Prostate gland (tissue), 2 donors: ENCODE data around the gene ABCA1.

Experiments
- POLR2AphosphoS5 ChIP-seq: sonication (generic); formaldehyde crosslinking; IDR thresholded peaks from one replicate; pipeline ENCODE4 v1.6.1; 2017; ENCODE audit warnings: antibody characterized with exemption
- TF ChIP-seq, protein P1 (sequence below), 4 experiments: fragments of 200-600 bp in 2 of 4; fragments of 450-650 bp in 2 of 4; sonication (generic) in 2 of 4; IDR thresholded peaks; 1 replicate in 3 of 4; 2 replicates in 1 of 4; pipeline ENCODE4 v1.5.1; 2016 to 2019; ENCODE audit warnings: antibody characterized with exemption in 4 of 4, mild to moderate bottlenecking in 2 of 4, moderate library complexity in 2 of 4

DNA sequence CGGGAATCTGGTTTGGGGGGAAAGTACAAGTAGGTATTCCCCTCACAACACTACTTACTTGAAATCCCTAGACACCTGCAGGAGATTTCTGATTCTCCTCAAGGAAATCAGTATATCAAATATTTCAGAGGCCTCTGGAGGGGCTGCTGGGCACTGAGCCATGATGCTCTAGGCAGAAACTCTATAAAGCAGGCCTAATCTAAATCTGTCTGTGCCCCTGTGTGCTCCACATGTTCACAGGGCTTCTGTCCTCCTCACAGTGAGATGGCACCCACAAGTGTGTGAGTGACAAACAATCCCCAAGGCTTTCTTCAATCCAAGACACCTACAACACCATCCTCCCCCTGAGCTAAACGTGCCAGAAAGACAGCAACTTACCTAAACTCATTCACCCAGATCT, 125.0 kb downstream of the ABCA1 start:
- TF ChIP-seq, protein P1, sequence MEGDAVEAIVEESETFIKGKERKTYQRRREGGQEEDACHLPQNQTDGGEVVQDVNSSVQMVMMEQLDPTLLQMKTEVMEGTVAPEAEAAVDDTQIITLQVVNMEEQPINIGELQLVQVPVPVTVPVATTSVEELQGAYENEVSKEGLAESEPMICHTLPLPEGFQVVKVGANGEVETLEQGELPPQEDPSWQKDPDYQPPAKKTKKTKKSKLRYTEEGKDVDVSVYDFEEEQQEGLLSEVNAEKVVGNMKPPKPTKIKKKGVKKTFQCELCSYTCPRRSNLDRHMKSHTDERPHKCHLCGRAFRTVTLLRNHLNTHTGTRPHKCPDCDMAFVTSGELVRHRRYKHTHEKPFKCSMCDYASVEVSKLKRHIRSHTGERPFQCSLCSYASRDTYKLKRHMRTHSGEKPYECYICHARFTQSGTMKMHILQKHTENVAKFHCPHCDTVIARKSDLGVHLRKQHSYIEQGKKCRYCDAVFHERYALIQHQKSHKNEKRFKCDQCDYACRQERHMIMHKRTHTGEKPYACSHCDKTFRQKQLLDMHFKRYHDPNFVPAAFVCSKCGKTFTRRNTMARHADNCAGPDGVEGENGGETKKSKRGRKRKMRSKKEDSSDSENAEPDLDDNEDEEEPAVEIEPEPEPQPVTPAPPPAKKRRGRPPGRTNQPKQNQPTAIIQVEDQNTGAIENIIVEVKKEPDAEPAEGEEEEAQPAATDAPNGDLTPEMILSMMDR (IDR thresholded peaks at IDR 0.05): no peak
- TF ChIP-seq POLR2AphosphoS5: no peak
